ENCODE results near the gene DMTF1. TPM values are rescaled to one million over a fixed set of nuclear protein-coding genes. Genes with fewer than 3 reads are reported as not detected.
"Not testable (repeated sequence)": the region's sequence is repeated elsewhere in the genome, so short reads cannot be mapped to it uniquely, and the experiment has no call there.

DMTF1 gene
- total RNA-seq, 1 experiment from 2014 or later: 58.3 TPM

- TF ChIP-seq CTCF (IDR thresholded peaks at IDR 0.05; ENCODE audit: unreplicated experiment): no peak
- CTCF ChIA-PET: no interaction called here
- Mint-ChIP-seq H3K4me1 (ENCODE audit: low read depth, unreplicated experiment) (no peaks in the 10 kb centered on the region), H3K27me3 (ENCODE audit: unreplicated experiment) (peaks cover 29% of the 10 kb centered on the region), H3K9me3 (ENCODE audit: low read depth, unreplicated experiment) (no peaks in the 10 kb centered on the region), H3K4me3 (ENCODE audit: low read depth, unreplicated experiment) (no peak overlapping the region), H3K27ac (ENCODE audit: unreplicated experiment) (no peak overlapping the region), H3K36me3 (ENCODE audit: insufficient read depth, unreplicated experiment) (no peaks in the 10 kb centered on the region)
- BruUV-seq (replicated peaks): no TSS peak
- intact Hi-C loops (cut with micrococcal nuclease; ENCODE audit: unreplicated experiment): no loop called here
- DNase-seq: no peak
These were observed 41.5 kb upstream of the DMTF1 start for GRCh38 chr7:87110778-87111177.

- Mint-ChIP-seq H3K9me3 (ENCODE audit: low read depth, unreplicated experiment) (no peaks in the 10 kb centered on the region), H3K27me3 (ENCODE audit: unreplicated experiment) (peaks cover 19% of the 10 kb centered on the region), H3K27ac (ENCODE audit: unreplicated experiment) (no peak overlapping the region), H3K4me3 (ENCODE audit: low read depth, unreplicated experiment) (no peak overlapping the region), H3K4me1 (ENCODE audit: low read depth, unreplicated experiment) (no peaks in the 10 kb centered on the region), H3K36me3 (ENCODE audit: insufficient read depth, unreplicated experiment) (no peaks in the 10 kb centered on the region)
- no TSS peak for BruUV-seq (replicated peaks)
- intact Hi-C loops (cut with micrococcal nuclease; ENCODE audit: unreplicated experiment): no loop called here
- TF ChIP-seq CTCF (IDR thresholded peaks at IDR 0.05; ENCODE audit: unreplicated experiment): no peak
- DNase-seq: no peak
- CTCF ChIA-PET: no interaction called here
These were observed 40.4 kb upstream of the DMTF1 start for GRCh38 chr7:87111877-87112276.

- no peaks in the 10 kb centered on the region for H3K36me3 Mint-ChIP-seq (ENCODE audit: insufficient read depth, unreplicated experiment)
- no peak for DNase-seq
- no peaks in the 10 kb centered on the region for H3K9me3 Mint-ChIP-seq (ENCODE audit: low read depth, unreplicated experiment)
- CTCF ChIA-PET: no interaction called here
- H3K27me3 Mint-ChIP-seq (ENCODE audit: unreplicated experiment): peaks cover 7% of the 10 kb centered on the region
- no peak overlapping the region for H3K4me3 Mint-ChIP-seq (ENCODE audit: low read depth, unreplicated experiment)
- H3K4me1 Mint-ChIP-seq (ENCODE audit: low read depth, unreplicated experiment): no peaks in the 10 kb centered on the region
- intact Hi-C loops (cut with micrococcal nuclease; ENCODE audit: unreplicated experiment): no loop called here
- TF ChIP-seq CTCF (IDR thresholded peaks at IDR 0.05; ENCODE audit: unreplicated experiment): no peak
- no peak overlapping the region for H3K27ac Mint-ChIP-seq (ENCODE audit: unreplicated experiment)
- no TSS peak for BruUV-seq (replicated peaks)
These were observed 39.2 kb upstream of the DMTF1 start for GRCh38 chr7:87113077-87113476.

- CTCF ChIA-PET; H3K36me3 Mint-ChIP-seq (ENCODE audit: insufficient read depth, unreplicated experiment); DNase-seq; H3K9me3 Mint-ChIP-seq (ENCODE audit: low read depth, unreplicated experiment); H3K4me3 Mint-ChIP-seq (ENCODE audit: low read depth, unreplicated experiment); intact Hi-C loops (cut with micrococcal nuclease; ENCODE audit: unreplicated experiment); BruUV-seq (replicated peaks); H3K27me3 Mint-ChIP-seq (ENCODE audit: unreplicated experiment); H3K27ac Mint-ChIP-seq (ENCODE audit: unreplicated experiment); H3K4me1 Mint-ChIP-seq (ENCODE audit: low read depth, unreplicated experiment): not testable (repeated sequence)
These were observed 38.3 kb upstream of the DMTF1 start for GRCh38 chr7:87113904-87114303.

- intact Hi-C loops (cut with micrococcal nuclease; ENCODE audit: unreplicated experiment); H3K27ac Mint-ChIP-seq (ENCODE audit: unreplicated experiment); H3K36me3 Mint-ChIP-seq (ENCODE audit: insufficient read depth, unreplicated experiment); DNase-seq; CTCF ChIA-PET; H3K9me3 Mint-ChIP-seq (ENCODE audit: low read depth, unreplicated experiment); BruUV-seq (replicated peaks); H3K4me3 Mint-ChIP-seq (ENCODE audit: low read depth, unreplicated experiment); H3K27me3 Mint-ChIP-seq (ENCODE audit: unreplicated experiment); H3K4me1 Mint-ChIP-seq (ENCODE audit: low read depth, unreplicated experiment): not testable (repeated sequence)
These were observed 36.5 kb upstream of the DMTF1 start for GRCh38 chr7:87115772-87116171.
